Endothelial cell of umbilical vein (primary cell): ENCODE data around the gene USP7. TPM values are rescaled to one million over a fixed set of nuclear protein-coding genes. Genes with fewer than 3 reads are reported as not detected.

Experiments
- BruUV-seq: library from RNA; stranded (reverse); fragments of 400-500 nt; replicated peaks from 2 replicates; lab custom pipeline; 2021; lab: Mats Ljungman, UMichigan
- CTCF ChIA-PET: fragments of 300-600, 350-600 bp; sonication (Branson Sonifier 250); formaldehyde crosslinking; loops from one replicate; lab custom pipeline; 2021; ENCODE audit warnings: antibody characterized with exemption, inconsistent platforms; lab: Charles Lee
- POLR2A ChIA-PET: fragments of 300-600, 350-600 bp; sonication (Branson Sonifier 250); formaldehyde crosslinking; loops from one replicate; lab custom pipeline; 2021; ENCODE audit warnings: antibody characterized with exemption, inconsistent platforms; lab: Charles Lee
- DNase-seq: peaks from one replicate; pipeline ENCODE4 v3.0.0-alpha.2; 2011; ENCODE audit warnings: low read depth, low spot score
- FAIRE-seq: peaks from 2 replicates; lab custom pipeline; 2011; peaks lifted over from hg19 to GRCh38; lab: Jason Lieb, UNC
- H2AFZ ChIP-seq: 2 replicates; pipeline ENCODE4 v1.6.0; 2012; ENCODE audit warnings: low read depth, low read length, control low read depth, inconsistent platforms
- H3K27ac ChIP-seq: 2 replicates; pipeline ENCODE4 v1.5.1; 2011; ENCODE audit warnings: low read depth, mild to moderate bottlenecking, control low read depth, low read length, moderate library complexity; ENCODE audit not compliant: insufficient read depth
- H3K27me3 ChIP-seq, 2 experiments: 2 replicates each; pipeline versions ENCODE4 v1.6.0 to v1.6.1; 2011; ENCODE audit warnings: low read length in 2 of 2, mixed read lengths in 1 of 2; ENCODE audit not compliant: control insufficient read depth in 2 of 2, insufficient read depth in 2 of 2
- H3K36me3 ChIP-seq, 2 experiments: 2 replicates in 1 of 2; 3 replicates in 1 of 2; pipeline ENCODE4 v1.5.1; 2011; ENCODE audit warnings: low read length in 2 of 2, mild to moderate bottlenecking in 1 of 2, moderate library complexity in 1 of 2; ENCODE audit not compliant: control insufficient read depth in 2 of 2, insufficient read depth in 2 of 2; ENCODE audit errors: extremely low read depth in 1 of 2
- H3K4me1 ChIP-seq: 3 replicates; pipeline ENCODE4 v1.5.1; 2011; ENCODE audit warnings: mild to moderate bottlenecking, low read length; ENCODE audit not compliant: control insufficient read depth, insufficient read depth; ENCODE audit errors: extremely low read depth
- H3K4me2 ChIP-seq: 2 replicates; pipeline ENCODE4 v1.6.1; 2011; ENCODE audit warnings: low read length, control low read depth, mixed read lengths; ENCODE audit not compliant: insufficient read depth
- H3K4me3 ChIP-seq, 3 experiments: fragments of 200-600 bp in 1 of 3; sonication (generic), shearing (Covaris generic) in 1 of 3; replicated peaks in 1 of 3; 2 replicates each; pipeline ENCODE4 v1.5.1; 2011 to 2016; ENCODE audit warnings: control low read depth in 3 of 3, low read length in 3 of 3, mild to moderate bottlenecking in 2 of 3, inconsistent platforms in 1 of 3, low read depth in 1 of 3, moderate library complexity in 1 of 3; ENCODE audit not compliant: insufficient read depth in 1 of 3
- H3K79me2 ChIP-seq: 2 replicates; pipeline ENCODE4 v1.6.0; 2012; ENCODE audit warnings: low read length, inconsistent platforms; ENCODE audit not compliant: control insufficient read depth, insufficient read depth
- H3K9ac ChIP-seq: replicated peaks from 2 replicates; pipeline ENCODE3; 2011; ENCODE audit warnings: low read length, control low read depth; ENCODE audit not compliant: insufficient read depth; ENCODE audit errors: extremely low read depth
- H3K9me1 ChIP-seq: replicated peaks from 3 replicates; pipeline ENCODE4 v1.6.0; 2011; ENCODE audit warnings: mild to moderate bottlenecking, low read length; ENCODE audit not compliant: control insufficient read depth, insufficient read depth; ENCODE audit errors: extremely low read depth
- H3K9me3 ChIP-seq: replicated peaks from 2 replicates; pipeline ENCODE4 v1.5.1; 2012; ENCODE audit warnings: low read length, inconsistent platforms; ENCODE audit not compliant: control insufficient read depth, insufficient read depth
- H4K20me1 ChIP-seq: replicated peaks from 2 replicates; pipeline ENCODE3; 2011; ENCODE audit warnings: mild to moderate bottlenecking, low read length; ENCODE audit not compliant: control insufficient read depth, insufficient read depth; ENCODE audit errors: extremely low read depth
- EZH2 ChIP-seq: IDR thresholded peaks from 2 replicates; pipeline ENCODE4 v1.6.1; 2012; ENCODE audit warnings: borderline replicate concordance, low read depth, mild to moderate bottlenecking, moderate library complexity, low read length, inconsistent platforms; ENCODE audit not compliant: severe bottlenecking
- FOS ChIP-seq: IDR thresholded peaks from 2 replicates; pipeline ENCODE4 v1.6.1; 2011; ENCODE audit warnings: mild to moderate bottlenecking, low read length, moderate library complexity, borderline replicate concordance; ENCODE audit not compliant: insufficient read depth
- GATA2 ChIP-seq: IDR thresholded peaks from 2 replicates; pipeline ENCODE4 v1.7.0; 2011; ENCODE audit warnings: low read depth, mild to moderate bottlenecking, moderate library complexity, mixed read lengths, low read length; ENCODE audit not compliant: insufficient read length, insufficient read depth
- JUN ChIP-seq: IDR thresholded peaks from 2 replicates; pipeline ENCODE4 v1.6.1; 2011; ENCODE audit warnings: borderline replicate concordance, low read depth; ENCODE audit not compliant: insufficient read length, insufficient read depth
- MYC ChIP-seq: IDR thresholded peaks from one replicate; pipeline ENCODE4 v1.6.1; 2011; ENCODE audit warnings: mild to moderate bottlenecking, low read depth, low read length
- POLR2A ChIP-seq: IDR thresholded peaks from 2 replicates; pipeline ENCODE4 v1.6.1; 2012; ENCODE audit warnings: low read depth, mild to moderate bottlenecking, control low read depth, low read length
- POLR2AphosphoS5 ChIP-seq: IDR thresholded peaks from 2 replicates; pipeline ENCODE4 v1.6.1; 2012; ENCODE audit warnings: low read depth, mild to moderate bottlenecking, control low read depth, low read length, moderate library complexity; ENCODE audit not compliant: insufficient read depth
- dilution Hi-C: fragments of 300-500 bp; cut with MboI; formaldehyde crosslinking; loops from one replicate; pipeline ENCODE4 v1.15.0; 2019; ENCODE audit warnings: low sequenced_read_pairs; ENCODE audit not compliant: extremely low pct_ligation_motif_present
- intact Hi-C: fragments of 100-400 bp; cut with micrococcal nuclease; formaldehyde crosslinking; loops from one replicate; pipeline ENCODE4 v1.10.0; 2022
- polyA plus RNA-seq, 4 experiments: library from polyadenylated mRNA; depleted of rRNA in 3 of 4; stranded (reverse) in 3 of 4; unstranded in 1 of 4; fragments of >200 nt; gene quantifications; 2 replicates each; pipeline versions ENCODE4 v1.2.1 to v1.2.3, GENCODE V29; 2011 to 2012; ENCODE audit warnings: missing spikeins in 1 of 4
- total RNA-seq: library from RNA; stranded (reverse); gene quantifications from 2 replicates; pipeline ENCODE4 v1.2.3, GENCODE V29; 2021
- TF ChIP-seq, protein P1 (sequence below): IDR thresholded peaks from 2 replicates; pipeline ENCODE4 v1.6.1; 2011; ENCODE audit not compliant: insufficient read depth, insufficient read length
- TF ChIP-seq, protein P2 (sequence below), 2 donors: IDR thresholded peaks; 1 replicate in 1 of 2; 2 replicates in 1 of 2; pipeline ENCODE4 v1.5.1; 2011; ENCODE audit warnings: low read length in 2 of 2, mild to moderate bottlenecking in 2 of 2, moderate library complexity in 2 of 2, control low read depth in 1 of 2, inconsistent platforms in 1 of 2, low read depth in 1 of 2; ENCODE audit not compliant: insufficient read depth in 1 of 2; ENCODE audit errors: extremely low read depth in 1 of 2

Gene USP7
- total and polyA plus RNA-seq, 2 donors (not counting 3 experiments of a cell fraction or from before 2014, with no cell fraction given) = 17.7 to 130 TPM

DNA sequence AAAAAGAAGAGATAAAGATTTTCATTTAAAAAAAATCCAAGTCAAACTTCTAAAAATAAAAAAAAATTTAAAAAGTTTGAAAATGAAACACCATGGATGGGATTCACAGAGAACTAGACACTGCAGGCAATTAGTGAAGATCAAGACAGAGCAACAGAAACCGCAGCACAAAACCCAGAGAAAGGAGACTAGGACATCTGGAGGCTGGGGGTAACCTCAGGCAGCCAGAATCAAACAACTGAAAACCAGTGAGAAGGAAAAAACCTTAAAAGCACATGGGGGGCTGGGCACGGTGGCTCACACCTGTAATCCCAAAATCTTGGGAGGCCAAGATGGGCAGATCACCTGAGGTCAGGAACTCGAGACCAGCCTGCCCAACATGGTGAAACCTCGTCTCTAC lies 50.9 kb downstream of the USP7 start:
- no peaks in the 10 kb centered on the region for H3K4me1 ChIP-seq
- no peak overlapping the region for H3K4me3 ChIP-seq
- BruUV-seq = no TSS peak
- no peak overlapping the region for H3K27ac ChIP-seq
- no peak overlapping the region for H3K9ac ChIP-seq
- TF ChIP-seq POLR2A (no peak), GATA2 (no peak), MYC (no peak), JUN (no peak)
- TF ChIP-seq, protein P1, sequence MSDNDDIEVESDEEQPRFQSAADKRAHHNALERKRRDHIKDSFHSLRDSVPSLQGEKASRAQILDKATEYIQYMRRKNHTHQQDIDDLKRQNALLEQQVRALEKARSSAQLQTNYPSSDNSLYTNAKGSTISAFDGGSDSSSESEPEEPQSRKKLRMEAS = no peak
- DNase-seq (no peak), FAIRE-seq (no peak)
- intact Hi-C loops = no loop called here
- H3K9me1 ChIP-seq = no peaks in the 10 kb centered on the region
- H3K4me2 ChIP-seq = no peak overlapping the region
- ChIA-PET CTCF (interaction anchor here (1.3 kb wide), 1 partner anchor 10 kb away, joined by 3 read pairs; no protein-coding TSS in a partner anchor), POLR2A (no interaction called here)
- H2AFZ ChIP-seq = no peak overlapping the region
- H3K9me3 ChIP-seq = no peaks in the 10 kb centered on the region
- H3K36me3 ChIP-seq = peaks cover 35 to 44% of the 10 kb centered on the region in 2 experiments
- no peaks in the 10 kb centered on the region for H4K20me1 ChIP-seq
- no peaks in the 10 kb centered on the region for H3K27me3 ChIP-seq
- dilution Hi-C loops = no loop called here
- peaks cover 22% of the 10 kb centered on the region for H3K79me2 ChIP-seq

DNA sequence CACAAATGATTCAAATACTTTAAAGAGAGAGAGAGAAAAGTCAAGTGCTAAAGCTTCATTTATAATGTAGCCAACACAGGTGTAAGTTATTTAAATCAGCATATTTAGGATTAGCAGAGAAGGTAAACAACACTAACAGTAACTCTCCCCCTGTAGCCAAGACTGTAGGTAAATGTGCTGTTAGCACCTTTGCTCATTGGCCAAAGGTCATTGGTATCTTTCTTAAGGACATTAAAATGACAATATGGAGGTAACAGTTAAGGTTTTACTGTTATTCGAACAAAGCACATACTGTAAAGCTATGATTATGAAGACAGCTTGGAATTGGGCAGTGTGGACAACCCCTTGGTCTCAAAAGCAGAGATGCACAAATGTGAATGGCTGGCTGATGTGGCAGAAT lies 52.9 kb downstream of the USP7 start:
- H3K79me2 ChIP-seq = peaks cover 21% of the 10 kb centered on the region
- TF ChIP-seq GATA2 (no peak), MYC (no peak), POLR2A (no peak), EZH2 (no peak), POLR2AphosphoS5 (no peak), JUN (no peak), FOS (no peak)
- TF ChIP-seq, protein P1 = no peak
- TF ChIP-seq, protein P2, sequence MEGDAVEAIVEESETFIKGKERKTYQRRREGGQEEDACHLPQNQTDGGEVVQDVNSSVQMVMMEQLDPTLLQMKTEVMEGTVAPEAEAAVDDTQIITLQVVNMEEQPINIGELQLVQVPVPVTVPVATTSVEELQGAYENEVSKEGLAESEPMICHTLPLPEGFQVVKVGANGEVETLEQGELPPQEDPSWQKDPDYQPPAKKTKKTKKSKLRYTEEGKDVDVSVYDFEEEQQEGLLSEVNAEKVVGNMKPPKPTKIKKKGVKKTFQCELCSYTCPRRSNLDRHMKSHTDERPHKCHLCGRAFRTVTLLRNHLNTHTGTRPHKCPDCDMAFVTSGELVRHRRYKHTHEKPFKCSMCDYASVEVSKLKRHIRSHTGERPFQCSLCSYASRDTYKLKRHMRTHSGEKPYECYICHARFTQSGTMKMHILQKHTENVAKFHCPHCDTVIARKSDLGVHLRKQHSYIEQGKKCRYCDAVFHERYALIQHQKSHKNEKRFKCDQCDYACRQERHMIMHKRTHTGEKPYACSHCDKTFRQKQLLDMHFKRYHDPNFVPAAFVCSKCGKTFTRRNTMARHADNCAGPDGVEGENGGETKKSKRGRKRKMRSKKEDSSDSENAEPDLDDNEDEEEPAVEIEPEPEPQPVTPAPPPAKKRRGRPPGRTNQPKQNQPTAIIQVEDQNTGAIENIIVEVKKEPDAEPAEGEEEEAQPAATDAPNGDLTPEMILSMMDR (IDR thresholded peaks at IDR 0.05; ENCODE audit: extremely low read depth in 1 of 2, insufficient read depth in 1 of 2, low read depth in 1 of 2, low read length in 2 of 2) = no peak
- H4K20me1 ChIP-seq = no peaks in the 10 kb centered on the region
- no TSS peak for BruUV-seq
- no peak for FAIRE-seq
- DNase-seq = no peak
- dilution Hi-C loops = no loop called here
- H3K4me3 ChIP-seq = no peak overlapping the region
- H3K4me2 ChIP-seq = no peak overlapping the region
- POLR2A ChIA-PET = no interaction called here
- no peaks in the 10 kb centered on the region for H3K9me3 ChIP-seq
- CTCF ChIA-PET = interaction anchor here (3.9 to 5.5 kb wide), 2 partner anchors 98 to 224 kb away, joined by 13 to 42 read pairs; no protein-coding TSS in a partner anchor
- H3K9me1 ChIP-seq = no peaks in the 10 kb centered on the region
- no peak overlapping the region for H2AFZ ChIP-seq
- intact Hi-C loops = no loop called here
- no peak overlapping the region for H3K27ac ChIP-seq
- no peaks in the 10 kb centered on the region for H3K4me1 ChIP-seq
- H3K27me3 ChIP-seq = no peaks in the 10 kb centered on the region
- no peak overlapping the region for H3K9ac ChIP-seq
- H3K36me3 ChIP-seq = peaks cover 36 to 47% of the 10 kb centered on the region in 2 experiments
